Measurements from ENCODE around the gene PCSK5. TPM values are rescaled to one million over a fixed set of nuclear protein-coding genes. Genes with fewer than 3 reads are reported as not detected.

PCSK5 gene
- total RNA-seq, 1 experiment from 2014 or later = 7.5 TPM

GRCh38 chr9:75864266-75864665 lies 26.2 kb upstream of the PCSK5 start:
- Histone ChIP-seq H3K18ac (ENCODE audit: insufficient read length, low read depth, low read length) (no peak overlapping the region), H4K8ac (replicated peaks; ENCODE audit: insufficient read length, low read depth, low read length) (no peak overlapping the region), H3K27ac (ENCODE audit: insufficient read length, low read depth, low read length) (no peak overlapping the region), H3K56ac (ENCODE audit: insufficient read length, low read depth, low read length) (no peak overlapping the region), H3K23ac (ENCODE audit: insufficient read length, low read depth, low read length) (no peak overlapping the region), H2AFZ (ENCODE audit: low read length) (no peak overlapping the region), H3K79me2 (ENCODE audit: insufficient read depth, low read length) (no peaks in the 10 kb centered on the region), H3K4ac (ENCODE audit: low read depth, low read length) (no peak overlapping the region), H4K5ac (ENCODE audit: insufficient read length, low read depth, low read length) (no peak overlapping the region), H3K9ac (ENCODE audit: extremely low read depth, insufficient read length, low read length) (no peak overlapping the region), H3K27me3 (ENCODE audit: insufficient read depth, low read length) (no peaks in the 10 kb centered on the region), H3K14ac (ENCODE audit: insufficient read depth, low read length) (no peak overlapping the region), H2BK20ac (ENCODE audit: low read depth, low read length, poor library complexity, severe bottlenecking) (no peak overlapping the region), H2BK12ac (ENCODE audit: insufficient read length, low read depth, low read length) (no peak overlapping the region), H3K4me2 (ENCODE audit: insufficient read depth, insufficient read length, low read length) (no peak overlapping the region), H3K23me2 (ENCODE audit: insufficient read length, low read depth, low read length, poor library complexity, severe bottlenecking) (no peaks in the 10 kb centered on the region), H3K9me3 (ENCODE audit: control insufficient read depth, low read depth, low read length) (no peaks in the 10 kb centered on the region), H3K79me1 (ENCODE audit: insufficient read depth, low read depth, low read length, poor library complexity, severe bottlenecking) (no peaks in the 10 kb centered on the region), H4K20me1 (ENCODE audit: control insufficient read depth, insufficient read depth, insufficient read length) (no peaks in the 10 kb centered on the region), H3K4me1 (ENCODE audit: insufficient read depth, low read length) (no peaks in the 10 kb centered on the region; the same call in 1 of the 2 replicates), H2BK5ac (ENCODE audit: insufficient read length, low read length) (no peak overlapping the region), H4K91ac (ENCODE audit: insufficient read length, low read depth, low read length) (no peak overlapping the region), H3T11ph (ENCODE audit: low read length) (no peak overlapping the region), H2BK120ac (ENCODE audit: low read depth, low read length, poor library complexity, severe bottlenecking) (no peak overlapping the region), H2BK15ac (ENCODE audit: low read depth, low read length) (no peak overlapping the region), H2AK5ac (ENCODE audit: insufficient read length, low read length) (no peak overlapping the region)
- H3K36me3 Mint-ChIP-seq (ENCODE audit: insufficient read depth in 1 of 3, low read depth in 3 of 3) = no peaks in the 10 kb centered on the region; a peak in 1 of 7 replicates
- no peak overlapping the region for H3K27ac Mint-ChIP-seq
- TF ChIP-seq, protein P1, sequence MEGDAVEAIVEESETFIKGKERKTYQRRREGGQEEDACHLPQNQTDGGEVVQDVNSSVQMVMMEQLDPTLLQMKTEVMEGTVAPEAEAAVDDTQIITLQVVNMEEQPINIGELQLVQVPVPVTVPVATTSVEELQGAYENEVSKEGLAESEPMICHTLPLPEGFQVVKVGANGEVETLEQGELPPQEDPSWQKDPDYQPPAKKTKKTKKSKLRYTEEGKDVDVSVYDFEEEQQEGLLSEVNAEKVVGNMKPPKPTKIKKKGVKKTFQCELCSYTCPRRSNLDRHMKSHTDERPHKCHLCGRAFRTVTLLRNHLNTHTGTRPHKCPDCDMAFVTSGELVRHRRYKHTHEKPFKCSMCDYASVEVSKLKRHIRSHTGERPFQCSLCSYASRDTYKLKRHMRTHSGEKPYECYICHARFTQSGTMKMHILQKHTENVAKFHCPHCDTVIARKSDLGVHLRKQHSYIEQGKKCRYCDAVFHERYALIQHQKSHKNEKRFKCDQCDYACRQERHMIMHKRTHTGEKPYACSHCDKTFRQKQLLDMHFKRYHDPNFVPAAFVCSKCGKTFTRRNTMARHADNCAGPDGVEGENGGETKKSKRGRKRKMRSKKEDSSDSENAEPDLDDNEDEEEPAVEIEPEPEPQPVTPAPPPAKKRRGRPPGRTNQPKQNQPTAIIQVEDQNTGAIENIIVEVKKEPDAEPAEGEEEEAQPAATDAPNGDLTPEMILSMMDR (conservative IDR thresholded peaks at IDR 0.05) = no peak
- no CpG with 5 or more reads among the region's 4 CpGs for whole genome bisulfite sequencing (ENCODE audit: extremely low coverage, insufficient read length, low lambda C conversion rate)
- H3K27me3 Mint-ChIP-seq (ENCODE audit: low read depth) = no peaks in the 10 kb centered on the region
- H3K4me1 Mint-ChIP-seq = peaks cover 3 to 4% of the 10 kb centered on the region in 2 experiments; a peak in 1 of 4 replicates
- DNase-seq = no peak
- H3K4me3 Mint-ChIP-seq = no peak overlapping the region
- H3K9me3 Mint-ChIP-seq = peaks cover 0 to 4% of the 10 kb centered on the region in 2 experiments; a peak in 2 of 5 replicates

All from H9 (cell line).